ENCODE results near the gene AP2M1. TPM values are rescaled to one million over a fixed set of nuclear protein-coding genes. Genes with fewer than 3 reads are reported as not detected.
A peak's percentile ranks its signal among the peaks of the same experiment; 100 is the strongest.

The AP2M1 gene
- total RNA-seq, 2 experiments from 2014 or later = 147 to 158 TPM

- Histone ChIP-seq H3K4me3 (ENCODE audit: low read depth, low read length, poor library complexity, severe bottlenecking) (peak within 1 kb of the TSS; percentile 97), H4K20me1 (ENCODE audit: insufficient read depth, low read length) (no peaks in the 10 kb centered on the region), H3K79me2 (ENCODE audit: insufficient read depth, low read depth, low read length) (peaks cover 43% of the 10 kb centered on the region), H3K4me2 (ENCODE audit: low read length) (peak within 1 kb of the TSS; percentile 97), H3K4me1 (ENCODE audit: insufficient read depth, low read length, poor library complexity, severe bottlenecking) (peaks cover 20% of the 10 kb centered on the region), H3K27ac (ENCODE audit: low read depth, low read length, poor library complexity, severe bottlenecking) (peak within 1 kb of the TSS; percentile 67), H2AFZ (ENCODE audit: low read length) (peak within 1 kb of the TSS; percentile 87), H3K36me3 (ENCODE audit: insufficient read depth, low read length) (peaks cover 29% of the 10 kb centered on the region), H3K9me3 (ENCODE audit: low read length) (no peaks in the 10 kb centered on the region), H3K9me2 (ENCODE audit: insufficient read depth, low read length) (no peaks in the 10 kb centered on the region)
- intact Hi-C loops (cut with micrococcal nuclease; ENCODE audit: unreplicated experiment) = loop anchor here (1.0 to 5.0 kb wide), 7 partner anchors 22 to 238 kb away; partner anchors contain the start of genes ABCF3, ALG3, AP2M1 and CLCN2
- POLR2A ChIA-PET = interaction anchor here (0.6 to 2.4 kb wide), 12 partner anchors 10 to 1019 kb away, joined by 3 to 9 read pairs (median 4); partner anchors contain the start of genes DVL3 and PARL
- DNase-seq (ENCODE audit: low spot score) = peak; percentile 92
- CTCF ChIA-PET (ENCODE audit: unreplicated experiment) = interaction anchor here (0.7 kb wide), 1 partner anchor 554 kb away, joined by 3 read pairs; no protein-coding TSS in a partner anchor
- TF ChIP-seq EZH2phosphoT487 (IDR thresholded peaks at IDR 0.05; ENCODE audit: borderline replicate concordance, low read depth, low read length) = no peak
- peak; percentile 65 for TF ChIP-seq CTCF (conservative IDR thresholded peaks at IDR 0.05; ENCODE audit: low read length)
- BruUV-seq (replicated peaks) = no TSS peak
Observed at GRCh38 chr3:184135149-184135910, 39.3 kb upstream of the AP2M1 start, which contains the start of gene EIF2B5. Gene EIF2B5, plus strand, starts transcription at chr3:184135358. Its CDS starts 28 bp downstream, at chr3:184135386.

GRCh38 chr3:184135911-184136260 lies 38.8 kb upstream of the AP2M1 start:
- no peaks in the 10 kb centered on the region for H3K9me2 ChIP-seq (ENCODE audit: insufficient read depth, low read length)
- peaks cover 20% of the 10 kb centered on the region for H3K4me1 ChIP-seq (ENCODE audit: insufficient read depth, low read length, poor library complexity, severe bottlenecking)
- H4K20me1 ChIP-seq (ENCODE audit: insufficient read depth, low read length) = no peaks in the 10 kb centered on the region
- POLR2A ChIA-PET = interaction anchor here (0.6 to 2.4 kb wide), 8 partner anchors 9 to 1020 kb away, joined by 3 to 9 read pairs (median 6); partner anchors contain the start of gene DVL3
- H3K4me2 ChIP-seq (ENCODE audit: low read length) = peak overlapping the region; percentile 97
- CTCF ChIA-PET (ENCODE audit: unreplicated experiment) = no interaction called here
- H3K9me3 ChIP-seq (ENCODE audit: low read length) = no peaks in the 10 kb centered on the region
- no peak for DNase-seq (ENCODE audit: low spot score)
- peak overlapping the region; percentile 87 for H2AFZ ChIP-seq (ENCODE audit: low read length)
- H3K79me2 ChIP-seq (ENCODE audit: insufficient read depth, low read depth, low read length) = peaks cover 43% of the 10 kb centered on the region
- intact Hi-C loops (cut with micrococcal nuclease; ENCODE audit: unreplicated experiment) = loop anchor here (1.0 to 5.0 kb wide), 7 partner anchors 21 to 239 kb away; partner anchors contain the start of genes ABCF3, ALG3, AP2M1 and CLCN2
- peak overlapping the region; percentile 67 for H3K27ac ChIP-seq (ENCODE audit: low read depth, low read length, poor library complexity, severe bottlenecking)
- no peak for TF ChIP-seq CTCF (conservative IDR thresholded peaks at IDR 0.05; ENCODE audit: low read length)
- TF ChIP-seq EZH2phosphoT487 (IDR thresholded peaks at IDR 0.05; ENCODE audit: borderline replicate concordance, low read depth, low read length) = no peak
- peak overlapping the region; percentile 97 for H3K4me3 ChIP-seq (ENCODE audit: low read depth, low read length, poor library complexity, severe bottlenecking)
- peaks cover 34% of the 10 kb centered on the region for H3K36me3 ChIP-seq (ENCODE audit: insufficient read depth, low read length)
- BruUV-seq (replicated peaks) = no TSS peak

- ChIA-PET POLR2A (no interaction called here), CTCF (ENCODE audit: unreplicated experiment) (no interaction called here)
- no peaks in the 10 kb centered on the region for H3K9me2 ChIP-seq (ENCODE audit: insufficient read depth, low read length)
- H4K20me1 ChIP-seq (ENCODE audit: insufficient read depth, low read length) = no peaks in the 10 kb centered on the region
- H3K79me2 ChIP-seq (ENCODE audit: insufficient read depth, low read depth, low read length) = peaks cover 32% of the 10 kb centered on the region
- H2AFZ ChIP-seq (ENCODE audit: low read length) = no peak overlapping the region
- no peak overlapping the region for H3K4me3 ChIP-seq (ENCODE audit: low read depth, low read length, poor library complexity, severe bottlenecking)
- no peak overlapping the region for H3K27ac ChIP-seq (ENCODE audit: low read depth, low read length, poor library complexity, severe bottlenecking)
- H3K4me2 ChIP-seq (ENCODE audit: low read length) = no peak overlapping the region
- intact Hi-C loops (cut with micrococcal nuclease; ENCODE audit: unreplicated experiment) = no loop called here
- TF ChIP-seq CTCF (conservative IDR thresholded peaks at IDR 0.05; ENCODE audit: low read length) = no peak
- no peak for TF ChIP-seq EZH2phosphoT487 (IDR thresholded peaks at IDR 0.05; ENCODE audit: borderline replicate concordance, low read depth, low read length)
- no peak for DNase-seq (ENCODE audit: low spot score)
- peaks cover 21% of the 10 kb centered on the region for H3K4me1 ChIP-seq (ENCODE audit: insufficient read depth, low read length, poor library complexity, severe bottlenecking)
- BruUV-seq (replicated peaks) = no TSS peak
- no peaks in the 10 kb centered on the region for H3K9me3 ChIP-seq (ENCODE audit: low read length)
- peaks cover 80% of the 10 kb centered on the region for H3K36me3 ChIP-seq (ENCODE audit: insufficient read depth, low read length)
Observed at GRCh38 chr3:184140436-184140835, 34.2 kb upstream of the AP2M1 start.
